GM12865 (cell line): ENCODE results near the gene ZSCAN9.

ENCODE experiments used
- DNase-seq: peaks from one replicate; pipeline ENCODE4 v3.0.0; 2010; ENCODE audit warnings: low read depth
- H3K4me3 ChIP-seq: 2 replicates; pipeline ENCODE4 v1.5.1; 2011; ENCODE audit warnings: mild to moderate bottlenecking, low read depth, low read length, control low read depth
- CTCF ChIP-seq: IDR thresholded peaks from 2 replicates; pipeline ENCODE4 v1.5.1; 2011; ENCODE audit warnings: low read length, control low read depth, low read depth, inconsistent platforms; ENCODE audit not compliant: insufficient read depth; ENCODE audit errors: missing control alignments

Gene ZSCAN9

GRCh38 chr6:28240471-28240870, 15.4 kb downstream of the ZSCAN9 start:
- TF ChIP-seq CTCF = no peak
- DNase-seq = no peak

GRCh38 chr6:28243946-28244345, 18.9 kb downstream of the ZSCAN9 start:
- no peak for TF ChIP-seq CTCF
- no peak overlapping the region for H3K4me3 ChIP-seq
- no peak for DNase-seq

More at GRCh38 chr6:28240471-28240870, 15.4 kb downstream of the ZSCAN9 start:
- H3K4me3 ChIP-seq = no peak overlapping the region

GRCh38 chr6:28245206-28245941, 20.3 kb downstream of the ZSCAN9 start:
- DNase-seq = no peak
- TF ChIP-seq CTCF = no peak
- H3K4me3 ChIP-seq = no peak overlapping the region

- no peak overlapping the region for H3K4me3 ChIP-seq
- TF ChIP-seq CTCF = no peak
- DNase-seq = no peak
These were observed 23.8 kb downstream of the ZSCAN9 start for GRCh38 chr6:28248916-28249315.

GRCh38 chr6:28250747-28251146, 25.7 kb downstream of the ZSCAN9 start:
- TF ChIP-seq CTCF = no peak
- no peak for DNase-seq
- H3K4me3 ChIP-seq = peak overlapping the region; percentile 89

- no peak for TF ChIP-seq CTCF
- H3K4me3 ChIP-seq = peak overlapping the region; percentile 89
- DNase-seq = peak; percentile 58
These were observed 26.6 kb downstream of the ZSCAN9 start for GRCh38 chr6:28251661-28252008.
